Thyroid gland (tissue), 4 donors: ENCODE results near the gene NMT1. TPM values are rescaled to one million over a fixed set of nuclear protein-coding genes. Genes with fewer than 3 reads are reported as not detected.

Experiments used
- DNase-seq, 2 donors: peaks; one replicate each; pipeline ENCODE4 v3.0.0-alpha.2; 2019
- H3K27ac ChIP-seq, 3 donors: fragments of 200-600 bp; sonication (generic); 1 replicate in 2 of 3; 2 replicates in 1 of 3; pipeline ENCODE4 v1.5.1; 2016 to 2019; ENCODE audit warnings: mild to moderate bottlenecking in 1 of 3, moderate library complexity in 1 of 3
- H3K27me3 ChIP-seq: fragments of 200-600 bp; sonication (generic); one replicate; pipeline ENCODE4 v1.5.1; 2019
- H3K36me3 ChIP-seq, 2 donors: fragments of 200-600 bp; sonication (generic); one replicate each; pipeline ENCODE4 v1.5.1; 2016 to 2019
- H3K4me1 ChIP-seq, 2 donors: fragments of 200-600 bp; sonication (generic); one replicate each; pipeline ENCODE4 v1.5.1; 2017 to 2019
- H3K4me3 ChIP-seq, 3 donors: fragments of 200-600 bp; sonication (generic); replicated peaks in 1 of 3; 1 replicate in 2 of 3; 2 replicates in 1 of 3; pipeline ENCODE4 v1.5.1; 2016; ENCODE audit warnings: mild to moderate bottlenecking in 1 of 3
- H3K9me3 ChIP-seq: fragments of 200-600 bp; sonication (generic); one replicate; pipeline ENCODE4 v1.5.1; 2017
- CTCF ChIP-seq, 6 experiments: fragments of 200-600 bp in 3 of 6; fragments of 450-650 bp in 3 of 6; sonication (generic) in 3 of 6; IDR thresholded peaks; one replicate each; pipeline ENCODE4 v1.5.1; 2016 to 2019; ENCODE audit warnings: antibody characterized with exemption in 6 of 6, mild to moderate bottlenecking in 2 of 6, inconsistent platforms in 1 of 6, moderate library complexity in 1 of 6
- POLR2A ChIP-seq, 2 donors: fragments of 450-650 bp; IDR thresholded peaks; one replicate each; pipeline ENCODE4 v1.6.1; 2017; ENCODE audit warnings: antibody characterized with exemption in 2 of 2, mild to moderate bottlenecking in 2 of 2, moderate library complexity in 1 of 2
- WGBS, 2 donors: methylation state at CpG; one replicate each; pipeline ENCODE4 v1.1.5; 2017; 5-methylcytosine and 5-hydroxymethylcytosine counted together
- intact Hi-C: fragments of 100-400 bp; cut with DNase I; formaldehyde crosslinking; loops from one replicate; pipeline ENCODE4 v1.15.1; 2023
- total RNA-seq, 4 donors: library from RNA; depleted of rRNA; stranded (reverse); fragments of >200 nt; gene quantifications; one replicate each; pipeline ENCODE4 v1.2.3, GENCODE V29; 2016

Gene NMT1
- total RNA-seq, 4 donors from 2014 or later: 71.7 to 98.9 (median 85.2) TPM

- no peak overlapping the region for H3K4me3 ChIP-seq
- WGBS, 2 donors: 89 to 90% methylated on average over 8 to 11 of the region's 13 CpGs
- intact Hi-C loops: loop anchor here (5.0 kb wide), 1 partner anchor 353 kb away; no protein-coding TSS in a partner anchor
- no peaks in the 10 kb centered on the region for H3K36me3 ChIP-seq
- H3K27ac ChIP-seq: no peak overlapping the region
- no peaks in the 10 kb centered on the region for H3K9me3 ChIP-seq
- peaks cover 19 to 32% of the 10 kb centered on the region in 2 donors for H3K4me1 ChIP-seq
- H3K27me3 ChIP-seq: no peaks in the 10 kb centered on the region
- no peak for DNase-seq
- TF ChIP-seq POLR2A (IDR thresholded peaks at IDR 0.05): no peak
- no peak for TF ChIP-seq CTCF (IDR thresholded peaks at IDR 0.05)
These were observed 69.0 kb downstream of the NMT1 start for GRCh38 chr17:45129940-45130680.

- Histone ChIP-seq H3K4me1 (peaks cover 21 to 35% of the 10 kb centered on the region in 2 donors), H3K4me3 (peak overlapping the region in 1 of 3 donors; percentile 90), H3K27ac (no peak overlapping the region), H3K36me3 (no peaks in the 10 kb centered on the region), H3K27me3 (no peaks in the 10 kb centered on the region), H3K9me3 (no peaks in the 10 kb centered on the region)
- no peak for DNase-seq
- TF ChIP-seq CTCF (IDR thresholded peaks at IDR 0.05) (no peak), POLR2A (IDR thresholded peaks at IDR 0.05) (no peak)
- 86 to 89% methylated on average over 17 of the region's 17 CpGs for WGBS, 2 donors
- intact Hi-C loops: loop anchor here (5.0 kb wide), 1 partner anchor 354 kb away; no protein-coding TSS in a partner anchor
These were observed 69.8 kb downstream of the NMT1 start for GRCh38 chr17:45130681-45131615.

- DNase-seq: peak in 1 of 2 donors; percentile 41
- Histone ChIP-seq H3K27me3 (no peaks in the 10 kb centered on the region), H3K36me3 (no peaks in the 10 kb centered on the region), H3K4me1 (peaks cover 29 to 43% of the 10 kb centered on the region in 2 donors), H3K9me3 (no peaks in the 10 kb centered on the region), H3K27ac (peak overlapping the region; percentile 38 to 99 (median 93)), H3K4me3 (peak overlapping the region; percentile 30 to 90 (median 55))
- intact Hi-C loops: loop anchor here (5.0 kb wide), 1 partner anchor 354 kb away; no protein-coding TSS in a partner anchor
- TF ChIP-seq CTCF (IDR thresholded peaks at IDR 0.05): peak; percentile 56 to 93 (median 68)
- TF ChIP-seq POLR2A (IDR thresholded peaks at IDR 0.05): no peak
- 18 to 31% methylated on average over 7 to 27 of the region's 46 CpGs for WGBS, 2 donors
These were observed 70.7 kb downstream of the NMT1 start for GRCh38 chr17:45131616-45132319.

- no peaks in the 10 kb centered on the region for H3K36me3 ChIP-seq
- no peak for TF ChIP-seq CTCF (IDR thresholded peaks at IDR 0.05)
- no peak for TF ChIP-seq POLR2A (IDR thresholded peaks at IDR 0.05)
- H3K4me1 ChIP-seq: peaks cover 30 to 48% of the 10 kb centered on the region in 2 donors
- no peaks in the 10 kb centered on the region for H3K27me3 ChIP-seq
- no peaks in the 10 kb centered on the region for H3K9me3 ChIP-seq
- intact Hi-C loops: loop anchor here (5.0 kb wide), 1 partner anchor 355 kb away; no protein-coding TSS in a partner anchor
- H3K27ac ChIP-seq: peak within 1 kb of the TSS; percentile 93 to 99 (median 97)
- DNase-seq: no peak
- peak within 1 kb of the TSS; percentile 30 to 90 (median 72) for H3K4me3 ChIP-seq
- WGBS, 2 donors: no CpG with 5 or more reads among the region's 36 CpGs
These were observed 71.1 kb downstream of the NMT1 start, which contains the start of gene PLCD3 for GRCh38 chr17:45132320-45132571. PLCD3 (minus strand) TSS chr17:45132515; CDS start chr17:45132410, 105 bp downstream.
